Stimulated activated CD8-positive, alpha-beta memory T cell treated with anti-CD3 and anti-CD28 coated beads, Interleukin-15, amount 100 ng/mL, for 4 hours (primary cell): Measurements from ENCODE around the gene ERMAP.
A peak's percentile ranks its signal among the peaks of the same experiment; 100 is the strongest.
"Not testable (repeated sequence)": the region's sequence is repeated elsewhere in the genome, so short reads cannot be mapped to it uniquely, and the experiment has no call there.

Experiments used
- DNase-seq, 2 donors: peaks; one replicate each; pipeline ENCODE4 v3.0.0-alpha.2; 2020; ENCODE audit warnings: low read depth in 2 of 2

The ERMAP gene

DNA sequence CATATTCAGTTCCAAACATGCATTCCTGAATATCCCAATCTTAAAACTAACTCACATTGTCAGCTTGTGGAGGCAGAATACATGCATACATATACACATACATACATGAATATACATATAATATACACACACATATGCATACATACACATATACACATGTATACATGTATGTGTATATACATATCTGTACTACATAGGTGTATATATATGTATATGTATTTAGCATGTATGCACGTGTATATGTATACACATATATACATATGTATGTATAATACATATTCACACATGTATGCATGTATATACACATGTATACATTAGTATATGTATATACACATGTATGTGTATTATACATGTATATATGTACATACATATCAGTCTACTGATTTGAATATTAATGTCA, 28.3 kb downstream of the ERMAP start:
- no peak for DNase-seq

DNA sequence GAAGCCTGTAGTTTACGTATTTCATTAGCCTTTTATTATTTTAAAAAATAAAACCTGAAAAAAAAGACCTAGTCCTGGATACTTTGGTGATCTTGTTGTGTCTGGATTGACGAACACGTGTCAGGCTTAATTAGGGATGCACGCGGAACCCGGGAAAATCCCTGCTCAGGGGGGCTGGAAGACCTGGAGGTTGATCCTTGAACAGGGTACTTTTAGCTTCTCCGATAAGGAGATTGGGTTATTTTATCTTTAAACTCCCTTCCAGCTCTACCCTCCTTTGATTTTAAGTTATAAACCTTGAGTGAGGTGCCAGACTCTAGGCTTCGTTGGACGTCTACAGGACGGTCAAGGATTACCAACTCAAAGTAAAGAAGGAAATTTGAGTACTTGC, 28.9 kb downstream of the ERMAP start:
- DNase-seq = no peak

DNA sequence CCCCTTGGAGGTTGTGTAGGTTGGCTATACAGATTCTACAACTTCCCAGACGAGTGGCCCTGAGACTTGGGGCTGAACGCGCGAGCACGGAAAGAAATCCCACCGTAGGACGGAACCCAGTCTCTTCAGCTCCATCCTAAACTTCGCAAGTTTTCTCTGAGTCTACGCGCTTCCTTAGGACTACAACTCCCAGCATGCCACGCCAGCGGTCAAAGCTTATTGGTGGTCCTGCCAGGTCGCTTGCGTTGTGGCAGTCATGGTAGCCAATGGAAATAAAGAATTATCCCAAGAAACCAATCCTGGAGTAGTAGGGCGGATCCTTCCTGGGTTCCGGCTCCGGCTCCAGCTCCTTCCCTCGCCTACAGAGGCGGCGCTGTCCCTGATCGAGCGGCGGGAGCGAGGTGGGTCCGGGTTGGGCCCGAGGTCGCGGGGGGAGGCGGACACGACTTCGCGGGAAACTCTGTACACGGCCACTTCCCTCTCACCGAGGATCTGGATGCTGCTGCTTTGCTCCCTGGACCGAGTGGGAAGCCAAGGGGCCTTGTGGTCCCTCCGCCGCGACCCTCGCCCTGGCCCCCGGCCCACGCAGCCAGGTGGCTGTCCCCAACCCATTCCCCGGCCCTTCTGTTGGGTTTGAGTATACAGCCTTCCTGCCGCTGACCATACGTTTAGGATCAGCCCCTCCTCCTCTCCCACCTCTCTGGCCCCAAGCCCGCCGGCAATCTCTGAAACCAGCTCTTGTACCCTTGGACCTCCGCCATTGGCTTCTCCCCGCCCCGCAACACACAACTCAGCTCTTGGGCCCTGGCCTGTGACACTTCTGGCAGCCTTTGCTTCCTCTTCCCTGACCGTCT, 29.6 kb downstream of the ERMAP start, which contains the start of gene ZNF691:
Gene ZNF691 (plus strand): TSS at position 357 of the 854 bp plus-strand sequence. CDS start 3,046 bp downstream, outside the sequence.
- peak; percentile 70 to 82 for DNase-seq

GRCh38 chr1:42847111-42847595, 30.2 kb downstream of the ERMAP start:
- DNase-seq = no peak

- no peak for DNase-seq
Observed at GRCh38 chr1:42847721-42848460, 31.0 kb downstream of the ERMAP start.

DNA sequence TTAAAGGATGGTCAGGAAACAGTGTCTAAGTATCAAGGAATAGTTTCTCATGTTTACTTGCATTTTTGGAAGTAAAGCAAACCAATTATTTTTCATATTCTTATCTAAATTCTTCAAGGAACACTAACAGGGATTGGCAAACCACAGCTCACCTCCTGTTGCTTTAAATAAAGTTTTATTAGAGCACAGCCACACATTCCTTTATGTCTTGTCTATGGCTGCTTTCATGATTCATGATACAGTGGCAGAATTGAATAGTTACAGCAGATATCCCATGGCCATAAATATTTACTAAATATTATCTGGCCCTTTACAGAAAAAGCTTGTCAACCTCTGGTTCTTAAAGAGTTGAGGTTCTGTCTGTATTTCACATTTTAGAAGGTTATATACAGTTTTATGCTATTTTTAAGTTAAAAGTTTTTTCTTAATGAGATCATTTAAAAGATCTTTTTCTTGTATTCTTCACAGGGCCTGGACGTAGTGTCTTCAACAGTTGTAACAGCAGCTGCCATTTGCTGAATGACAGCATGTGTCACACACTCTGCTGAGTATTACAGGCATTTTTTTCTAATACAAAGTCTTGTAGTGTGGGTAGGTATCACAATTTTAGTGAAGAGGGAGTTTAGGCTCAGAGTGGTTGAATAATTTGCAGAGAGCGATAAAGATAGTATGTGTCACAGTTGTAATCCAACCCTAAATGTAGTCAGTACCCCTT, 32.1 kb downstream of the ERMAP start:
- DNase-seq = no peak

DNA sequence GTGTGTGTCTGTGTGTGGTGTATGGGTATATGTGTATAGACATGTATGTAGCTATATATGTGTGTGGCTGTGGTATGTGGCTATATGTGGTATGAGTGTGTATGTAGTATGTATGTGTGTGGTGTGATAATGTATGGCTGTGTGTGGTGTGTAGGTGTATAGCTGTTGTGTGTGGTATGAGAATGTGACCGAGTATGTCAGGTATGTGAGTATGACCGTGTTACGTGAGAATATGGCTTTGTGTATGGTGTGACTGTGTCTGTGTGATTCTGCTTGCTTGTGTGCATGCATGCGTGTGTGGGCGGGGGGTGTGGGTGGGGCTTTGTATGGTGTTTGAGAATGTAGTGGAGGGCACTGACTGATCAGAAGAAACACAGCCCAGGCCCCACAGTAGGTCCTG, 33.0 kb downstream of the ERMAP start:
- DNase-seq = no peak

DNA sequence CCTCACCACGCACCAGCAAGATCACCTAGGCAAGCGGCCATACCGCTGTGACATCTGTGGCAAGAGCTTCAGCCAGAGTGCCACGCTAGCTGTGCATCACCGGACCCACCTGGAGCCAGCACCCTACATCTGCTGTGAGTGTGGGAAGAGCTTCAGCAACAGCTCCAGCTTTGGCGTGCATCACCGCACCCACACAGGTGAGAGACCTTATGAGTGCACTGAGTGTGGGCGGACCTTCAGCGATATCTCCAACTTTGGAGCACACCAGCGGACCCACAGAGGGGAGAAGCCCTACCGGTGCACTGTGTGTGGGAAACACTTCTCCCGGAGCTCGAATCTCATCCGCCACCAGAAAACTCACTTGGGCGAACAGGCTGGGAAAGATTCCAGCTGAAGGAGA, 34.5 kb downstream of the ERMAP start:
- no peak for DNase-seq

GRCh38 chr1:42851960-42852607, 35.2 kb downstream of the ERMAP start:
- DNase-seq = no peak

DNA sequence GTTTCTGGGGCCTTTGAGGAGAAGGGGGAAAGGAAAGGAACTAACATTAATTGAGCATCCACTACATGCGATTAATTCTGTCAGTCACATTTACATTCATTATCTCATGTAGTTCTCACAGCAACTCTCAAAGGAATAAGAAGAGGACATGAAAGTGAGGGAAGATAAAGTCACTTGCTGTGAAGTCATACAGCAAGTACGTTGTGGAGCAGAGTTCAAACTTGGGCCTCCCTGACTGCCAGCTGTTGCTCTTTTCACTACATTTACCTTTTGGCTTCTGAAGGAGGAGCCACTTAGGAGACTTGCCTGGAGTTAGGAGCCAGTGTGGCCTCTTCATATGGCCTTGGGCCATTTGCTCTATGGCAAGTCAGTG, 35.7 kb downstream of the ERMAP start:
- no peak for DNase-seq

- DNase-seq = no peak
Observed at GRCh38 chr1:42853116-42853884, 36.4 kb downstream of the ERMAP start.

GRCh38 chr1:42856554-42856953, 39.6 kb downstream of the ERMAP start:
- DNase-seq = not testable (repeated sequence)

GRCh38 chr1:42859366-42859765, 42.4 kb downstream of the ERMAP start:
- DNase-seq = not testable (repeated sequence)

GRCh38 chr1:42860339-42861013, 43.6 kb downstream of the ERMAP start:
- no peak for DNase-seq

DNA sequence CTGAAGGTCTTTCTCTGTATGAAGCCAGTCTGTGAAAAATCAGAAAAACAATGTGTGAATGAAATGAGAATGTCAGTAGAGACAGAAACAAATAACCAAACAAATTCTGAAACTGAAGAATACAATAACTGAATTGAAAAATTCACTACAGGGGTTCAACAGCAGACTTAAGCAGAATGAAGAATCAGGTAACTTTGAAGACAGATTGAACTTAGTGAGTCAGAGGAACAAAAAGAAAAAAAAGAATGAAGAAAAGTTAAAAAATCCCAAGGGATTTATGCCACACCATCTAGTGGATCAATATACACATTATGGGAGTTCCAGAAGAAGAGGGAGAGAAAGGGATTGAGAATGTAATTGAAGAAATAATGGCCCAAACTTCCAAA, 44.1 kb downstream of the ERMAP start:
- DNase-seq = no peak

DNA sequence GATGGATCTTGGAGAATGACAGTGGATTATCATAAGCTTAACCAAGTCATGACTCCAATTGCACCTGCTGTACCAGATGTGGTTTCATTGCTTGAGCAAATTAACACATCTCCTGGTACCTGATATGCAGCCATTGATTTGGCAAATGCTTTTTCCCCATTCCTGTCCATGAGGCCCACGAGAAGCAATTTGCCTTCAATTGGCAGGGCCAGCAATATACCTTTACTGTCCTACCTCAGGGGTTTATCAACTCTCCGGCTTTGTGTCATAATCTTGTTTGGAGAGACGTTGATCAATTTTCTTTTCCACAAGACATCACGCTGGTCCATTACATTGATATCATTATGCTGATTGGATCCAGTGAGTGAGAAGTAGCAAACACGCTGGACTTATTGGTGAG, 49.6 kb downstream of the ERMAP start:
- no peak for DNase-seq

GRCh38 chr1:42868466-42868865, 51.5 kb downstream of the ERMAP start:
- DNase-seq = not testable (repeated sequence)

DNA sequence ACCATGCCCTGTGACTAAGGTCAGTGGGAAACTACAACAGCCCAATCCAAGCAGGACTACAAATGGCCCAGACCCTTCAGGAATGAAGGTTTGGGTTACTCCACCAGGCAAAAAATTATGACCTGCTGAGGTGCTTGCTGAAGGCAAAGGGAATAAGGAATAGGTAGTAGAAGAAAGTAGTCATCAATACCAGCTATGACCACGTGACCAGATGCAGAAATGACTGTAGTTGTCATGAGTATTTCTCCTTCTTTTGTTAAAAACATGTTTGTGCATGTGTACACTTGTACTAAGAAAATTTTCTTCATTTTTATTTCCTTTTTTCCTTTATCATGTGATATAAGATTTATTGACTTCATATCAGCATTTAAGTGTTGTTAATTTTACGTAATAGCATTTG, 52.3 kb downstream of the ERMAP start:
- DNase-seq = not testable (repeated sequence)

- not testable (repeated sequence) for DNase-seq
Observed at GRCh38 chr1:42869751-42870150, 52.8 kb downstream of the ERMAP start.

GRCh38 chr1:42873108-42873507, 56.2 kb downstream of the ERMAP start:
- not testable (repeated sequence) for DNase-seq
